ENCODE results near the gene EARS2. TPM values are rescaled to one million over a fixed set of nuclear protein-coding genes. Genes with fewer than 3 reads are reported as not detected.

The EARS2 gene
- polyA plus RNA-seq, 1 of the 3 experiments (the other 2 are of a cell fraction): 23.2 TPM

DNA sequence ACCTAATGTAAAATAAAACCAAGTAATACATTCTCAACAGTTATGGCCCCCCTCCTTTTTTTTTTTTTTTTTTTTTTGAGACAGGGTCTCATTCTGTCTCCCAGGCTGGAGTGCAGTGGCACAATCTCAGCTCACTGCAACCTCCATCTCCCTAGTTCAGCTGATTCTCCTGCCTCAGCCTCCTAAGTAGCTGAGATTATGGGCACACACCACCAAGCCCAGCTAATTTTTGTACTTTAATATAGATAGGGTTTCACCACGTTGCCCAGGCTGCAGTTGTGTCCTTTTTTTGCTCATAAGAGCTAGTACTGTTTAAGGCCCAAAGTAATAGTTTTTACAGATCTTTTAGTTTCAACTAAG is 18.3 kb downstream of the EARS2 start:
- H3K4me1 ChIP-seq (ENCODE audit: control insufficient read depth in 1 of 2, insufficient read depth in 2 of 2, low read depth in 1 of 2, low read length in 1 of 2): peaks cover 0 to 16% of the 10 kb centered on the region in 2 experiments; a peak in 1 of 4 replicates
- TF ChIP-seq FOXM1 (IDR thresholded peaks at IDR 0.05; ENCODE audit: low read depth) (no peak), YY1 (IDR thresholded peaks at IDR 0.05; ENCODE audit: low read depth) (no peak)
- H3K79me2 ChIP-seq (ENCODE audit: insufficient read depth): peaks cover 5% of the 10 kb centered on the region; the same call in 1 of the 2 replicates
- no peaks in the 10 kb centered on the region for H4K20me1 ChIP-seq (ENCODE audit: insufficient read depth)
- H3K4me2 ChIP-seq: no peak overlapping the region
- H2AFZ ChIP-seq (ENCODE audit: low read depth): no peak overlapping the region
- ChIA-PET CTCF (interaction anchor here (1.5 kb wide), 1 partner anchor 19 kb away, joined by 4 read pairs; the partner anchor contains the start of gene UBFD1), POLR2A (interaction anchor here (1.1 kb wide), 1 partner anchor 19 kb away, joined by 7 read pairs; no protein-coding TSS in a partner anchor)
- WGBS (ENCODE audit: low lambda C conversion rate): 55% methylated on average over 1 of the region's 1 CpG
- H3F3A ChIP-seq (replicated peaks; ENCODE audit: insufficient read depth): peaks cover 15% of the 10 kb centered on the region
- no peaks in the 10 kb centered on the region for H3K27me3 ChIP-seq (ENCODE audit: insufficient read depth)
- H3K27ac ChIP-seq (ENCODE audit: low read depth in 2 of 2, low read length in 1 of 2): peak overlapping the region in 1 of 2 experiments; percentile 75; a peak in 2 of 4 replicates
- DNase-seq: no peak
- H3K9ac ChIP-seq: peak overlapping the region; percentile 14; the same call in 1 of the 2 replicates
- H3K9me3 ChIP-seq: no peaks in the 10 kb centered on the region
- peaks cover 19 to 44% of the 10 kb centered on the region in 2 experiments for H3K36me3 ChIP-seq (replicated peaks in 1 of 2; ENCODE audit: control insufficient read depth in 1 of 2, insufficient read depth in 2 of 2, low read length in 1 of 2)
- H3K4me3 ChIP-seq (ENCODE audit: low read depth in 2 of 2, low read length in 1 of 2): no peak overlapping the region
- no peaks in the 10 kb centered on the region for H3K9me2 ChIP-seq

DNA sequence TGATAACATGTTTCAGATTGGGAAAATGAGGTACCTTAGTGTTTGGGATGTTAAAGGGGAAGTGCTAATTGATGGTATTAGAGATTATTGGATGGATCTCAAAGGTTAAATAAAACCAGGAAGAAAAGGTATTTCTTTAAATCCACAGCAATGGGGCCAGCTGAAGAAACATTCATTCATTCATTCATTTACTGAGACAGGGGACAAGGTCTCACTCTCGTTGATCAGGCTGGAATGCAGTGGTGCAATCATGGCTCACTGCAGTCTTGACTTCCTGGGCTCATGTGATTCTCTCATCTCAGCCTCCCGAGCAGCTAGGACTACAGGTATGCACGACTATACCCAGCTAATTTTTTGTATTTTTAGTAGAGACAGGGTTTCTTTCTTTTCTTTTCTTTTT is 19.8 kb downstream of the EARS2 start:
- Histone ChIP-seq H4K20me1 (ENCODE audit: insufficient read depth) (no peaks in the 10 kb centered on the region), H3K9ac (no peak overlapping the region), H2AFZ (ENCODE audit: low read depth) (no peak overlapping the region), H3K4me3 (ENCODE audit: low read depth in 2 of 2, low read length in 1 of 2) (no peak overlapping the region), H3K27ac (ENCODE audit: low read depth in 2 of 2, low read length in 1 of 2) (no peak overlapping the region), H3K9me3 (no peaks in the 10 kb centered on the region), H3F3A (replicated peaks; ENCODE audit: insufficient read depth) (peaks cover 15% of the 10 kb centered on the region), H3K4me1 (ENCODE audit: control insufficient read depth in 1 of 2, insufficient read depth in 2 of 2, low read depth in 1 of 2, low read length in 1 of 2) (peaks cover 0 to 16% of the 10 kb centered on the region in 2 experiments; a peak in 1 of 4 replicates), H3K79me2 (ENCODE audit: insufficient read depth) (no peaks in the 10 kb centered on the region), H3K27me3 (ENCODE audit: insufficient read depth) (no peaks in the 10 kb centered on the region), H3K4me2 (no peak overlapping the region), H3K36me3 (replicated peaks in 1 of 2; ENCODE audit: control insufficient read depth in 1 of 2, insufficient read depth in 2 of 2, low read length in 1 of 2) (peaks cover 25 to 49% of the 10 kb centered on the region in 2 experiments), H3K9me2 (no peaks in the 10 kb centered on the region)
- no peak for DNase-seq
- POLR2A ChIA-PET: no interaction called here
- no peak for TF ChIP-seq RAD21 (IDR thresholded peaks at IDR 0.05; ENCODE audit: low read length)
- TF ChIP-seq, protein P1, sequence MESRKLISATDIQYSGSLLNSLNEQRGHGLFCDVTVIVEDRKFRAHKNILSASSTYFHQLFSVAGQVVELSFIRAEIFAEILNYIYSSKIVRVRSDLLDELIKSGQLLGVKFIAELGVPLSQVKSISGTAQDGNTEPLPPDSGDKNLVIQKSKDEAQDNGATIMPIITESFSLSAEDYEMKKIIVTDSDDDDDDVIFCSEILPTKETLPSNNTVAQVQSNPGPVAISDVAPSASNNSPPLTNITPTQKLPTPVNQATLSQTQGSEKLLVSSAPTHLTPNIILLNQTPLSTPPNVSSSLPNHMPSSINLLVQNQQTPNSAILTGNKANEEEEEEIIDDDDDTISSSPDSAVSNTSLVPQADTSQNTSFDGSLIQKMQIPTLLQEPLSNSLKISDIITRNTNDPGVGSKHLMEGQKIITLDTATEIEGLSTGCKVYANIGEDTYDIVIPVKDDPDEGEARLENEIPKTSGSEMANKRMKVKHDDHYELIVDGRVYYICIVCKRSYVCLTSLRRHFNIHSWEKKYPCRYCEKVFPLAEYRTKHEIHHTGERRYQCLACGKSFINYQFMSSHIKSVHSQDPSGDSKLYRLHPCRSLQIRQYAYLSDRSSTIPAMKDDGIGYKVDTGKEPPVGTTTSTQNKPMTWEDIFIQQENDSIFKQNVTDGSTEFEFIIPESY (IDR thresholded peaks at IDR 0.05; ENCODE audit: borderline replicate concordance, low read depth): no peak
- no peak for TF ChIP-seq TEAD4 (IDR thresholded peaks at IDR 0.05; ENCODE audit: borderline replicate concordance, insufficient read depth)
- TF ChIP-seq, protein P2, sequence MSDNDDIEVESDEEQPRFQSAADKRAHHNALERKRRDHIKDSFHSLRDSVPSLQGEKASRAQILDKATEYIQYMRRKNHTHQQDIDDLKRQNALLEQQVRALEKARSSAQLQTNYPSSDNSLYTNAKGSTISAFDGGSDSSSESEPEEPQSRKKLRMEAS (IDR thresholded peaks at IDR 0.05; ENCODE audit: low read depth): no peak
- TF ChIP-seq SIN3A (IDR thresholded peaks at IDR 0.05; ENCODE audit: borderline replicate concordance, low read depth, low read length): no peak
- TF ChIP-seq, protein P3, sequence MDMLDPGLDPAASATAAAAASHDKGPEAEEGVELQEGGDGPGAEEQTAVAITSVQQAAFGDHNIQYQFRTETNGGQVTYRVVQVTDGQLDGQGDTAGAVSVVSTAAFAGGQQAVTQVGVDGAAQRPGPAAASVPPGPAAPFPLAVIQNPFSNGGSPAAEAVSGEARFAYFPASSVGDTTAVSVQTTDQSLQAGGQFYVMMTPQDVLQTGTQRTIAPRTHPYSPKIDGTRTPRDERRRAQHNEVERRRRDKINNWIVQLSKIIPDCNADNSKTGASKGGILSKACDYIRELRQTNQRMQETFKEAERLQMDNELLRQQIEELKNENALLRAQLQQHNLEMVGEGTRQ (IDR thresholded peaks at IDR 0.05; ENCODE audit: borderline replicate concordance, low read depth, low read length): no peak
- TF ChIP-seq EP300 (IDR thresholded peaks at IDR 0.05; ENCODE audit: borderline replicate concordance in 1 of 2, low read depth in 1 of 2, low read length in 1 of 2): no peak
- TF ChIP-seq YY1 (IDR thresholded peaks at IDR 0.05; ENCODE audit: low read depth): no peak
- WGBS (ENCODE audit: low lambda C conversion rate): 72% methylated on average over 3 of the region's 3 CpGs
- CTCF ChIA-PET: no interaction called here

Data from SK-N-SH (cell line).